ENCODE results near the gene PGAM1.
A peak's percentile ranks its signal among the peaks of the same experiment; 100 is the strongest.
"Not testable (repeated sequence)": the region's sequence is repeated elsewhere in the genome, so short reads cannot be mapped to it uniquely, and the experiment has no call there.

Gene PGAM1

DNA sequence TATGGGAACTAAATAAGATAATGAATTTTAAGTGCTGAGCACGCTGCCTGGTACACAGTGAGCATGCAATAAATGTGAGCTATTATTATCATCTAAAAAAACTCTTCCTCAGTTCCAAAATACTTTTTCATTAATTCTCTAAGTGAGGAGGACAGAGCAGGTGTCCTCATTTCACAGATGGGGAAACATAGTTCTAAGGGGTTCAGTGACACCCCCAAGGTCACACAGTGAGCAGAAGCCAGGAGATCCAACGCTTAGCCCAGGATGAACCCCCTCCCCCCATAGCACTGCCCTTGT lies 18.1 kb upstream of the PGAM1 start:
- no peak for DNase-seq (ENCODE audit: low read depth)

DNA sequence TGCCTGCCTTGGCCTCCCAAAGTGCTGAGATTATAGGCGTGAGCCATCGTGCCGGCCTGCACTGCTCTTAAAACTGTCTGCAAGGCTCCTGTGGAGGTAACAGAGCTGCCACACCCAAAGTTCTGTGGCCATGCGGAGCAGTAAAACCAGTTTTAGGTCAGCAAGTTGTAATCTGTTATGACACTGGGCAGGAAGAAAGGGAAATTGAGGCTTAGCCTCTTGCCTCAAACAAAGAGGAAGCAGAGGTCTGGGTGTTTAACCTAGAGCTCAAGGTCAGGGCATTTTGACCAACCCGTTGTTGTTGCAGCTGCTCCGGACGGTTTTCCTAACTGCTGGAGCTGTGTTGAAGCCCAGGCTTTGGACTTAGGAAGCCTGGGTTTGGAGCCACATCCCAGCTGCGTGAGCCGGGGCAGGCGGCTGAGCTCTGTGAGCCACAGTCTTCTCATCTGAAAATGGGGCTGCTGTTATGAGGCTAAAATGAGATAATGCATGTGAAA lies 17.4 kb upstream of the PGAM1 start:
- DNase-seq (ENCODE audit: low read depth): no peak

DNA sequence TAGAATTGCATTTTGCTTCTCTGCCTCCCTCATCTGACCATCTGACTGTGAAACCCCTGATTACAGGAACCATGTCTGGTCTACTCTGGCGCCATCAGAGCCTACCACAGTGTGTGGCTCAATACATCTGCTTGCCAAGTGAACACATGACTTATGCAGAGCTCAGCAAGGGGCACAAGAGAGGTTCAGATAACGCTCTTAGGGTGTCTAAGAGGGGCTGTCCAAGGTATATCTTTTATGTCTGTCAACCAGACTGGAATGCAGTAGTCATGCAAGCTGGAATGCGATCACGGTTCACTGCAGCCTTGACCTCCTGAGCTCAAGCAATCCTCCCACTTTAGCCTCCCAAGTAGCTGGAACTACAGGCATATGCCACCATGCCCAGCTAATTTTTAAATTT lies 14.6 kb upstream of the PGAM1 start:
- DNase-seq (ENCODE audit: low read depth): no peak

DNA sequence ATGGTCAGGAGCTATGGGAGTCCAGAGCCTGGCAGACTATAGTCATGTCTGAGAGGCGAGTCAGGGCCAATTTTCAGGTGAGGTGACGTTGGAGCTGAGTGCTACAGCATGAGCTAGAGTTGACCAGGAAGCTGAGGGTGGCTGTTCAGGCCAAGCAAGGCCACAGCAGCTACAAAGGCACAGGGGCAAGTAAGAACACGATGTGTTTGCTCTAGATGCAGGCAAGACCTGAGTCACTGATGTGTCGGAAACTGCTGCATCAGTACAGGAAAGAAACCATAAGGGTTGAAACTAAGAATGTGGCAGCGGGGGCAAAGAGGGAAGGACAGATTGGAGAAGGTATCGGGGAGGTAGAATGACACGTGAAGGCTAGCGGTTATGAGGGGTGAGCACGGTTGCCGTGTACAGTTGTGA lies 13.1 kb upstream of the PGAM1 start:
- no peak for DNase-seq (ENCODE audit: low read depth)

DNA sequence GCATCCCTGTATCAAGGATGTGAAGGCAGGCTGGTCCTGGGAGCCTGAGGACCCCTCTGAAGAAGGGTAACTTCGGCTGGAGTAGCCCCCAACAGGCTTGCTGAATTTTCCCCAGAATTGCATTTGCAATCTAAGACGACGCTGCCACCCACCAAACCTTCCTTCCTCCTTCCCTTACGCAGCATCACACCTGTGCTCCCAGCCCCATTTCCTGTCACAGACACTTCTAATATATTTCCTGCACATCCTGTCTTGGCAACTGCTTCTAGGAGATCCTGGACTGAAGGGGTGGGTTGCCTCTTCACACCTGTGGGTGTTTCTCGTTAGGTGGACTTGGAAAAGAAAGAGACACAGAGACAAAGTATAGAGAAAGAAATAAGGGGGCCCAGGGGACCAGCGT lies 9.4 kb upstream of the PGAM1 start:
- DNase-seq (ENCODE audit: low read depth): no peak

DNA sequence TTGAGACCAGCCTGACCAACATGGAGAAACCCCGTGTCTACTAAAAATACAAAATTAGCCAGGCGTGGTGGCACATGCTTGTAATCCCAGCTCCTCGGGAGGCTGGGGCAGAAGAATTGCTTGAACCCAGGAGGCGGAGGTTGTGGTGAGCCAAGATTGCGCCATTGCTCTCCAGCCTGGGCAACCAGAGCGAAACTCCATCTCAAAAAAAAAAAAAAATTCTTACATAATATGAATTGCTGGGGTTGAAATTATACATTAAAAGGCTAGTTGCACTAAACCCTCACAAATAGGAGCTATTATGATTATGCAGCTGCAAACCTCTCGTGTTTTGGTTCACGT lies 2.3 kb upstream of the PGAM1 start:
- not testable (repeated sequence) for DNase-seq (ENCODE audit: low read depth)

DNA sequence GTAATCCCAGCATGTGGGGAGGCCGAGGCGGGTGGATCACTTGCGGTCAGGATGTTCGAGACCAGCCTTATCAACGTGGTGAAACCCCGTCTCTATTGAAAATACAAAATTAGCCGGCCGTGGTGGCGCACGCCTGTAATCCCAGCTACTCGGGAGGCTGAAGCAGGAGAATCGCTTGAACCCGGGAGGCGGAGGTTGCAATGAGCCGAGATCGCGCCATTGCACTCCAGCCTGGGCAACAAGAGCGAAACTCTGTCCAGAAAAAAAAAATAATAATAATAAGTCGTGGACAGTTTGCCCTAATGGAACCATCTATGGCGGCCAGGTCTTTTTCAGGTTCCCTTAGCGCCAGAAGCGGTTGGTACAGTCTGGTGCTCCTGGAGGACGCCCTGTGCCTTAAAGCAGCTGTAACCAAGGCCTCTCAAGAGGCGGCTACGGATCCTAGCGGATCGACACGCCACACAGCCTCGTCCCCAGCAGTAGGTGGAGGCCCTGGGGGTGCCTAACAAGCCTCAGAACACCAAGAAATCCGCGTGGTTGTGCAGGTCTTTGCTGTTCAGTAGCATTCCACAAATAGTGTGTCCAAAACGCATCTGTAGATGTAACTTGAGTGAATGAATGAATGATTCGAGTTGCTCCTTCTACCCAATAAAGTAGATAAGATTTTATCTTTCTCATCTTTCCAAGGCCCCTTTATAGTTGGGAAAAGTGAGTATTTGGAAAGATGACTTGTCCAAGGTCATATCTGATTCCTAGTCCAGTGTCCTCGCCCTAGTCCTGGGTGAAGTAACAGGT lies 982 bp downstream of the PGAM1 start:
- no peak for DNase-seq (ENCODE audit: low read depth)

DNA sequence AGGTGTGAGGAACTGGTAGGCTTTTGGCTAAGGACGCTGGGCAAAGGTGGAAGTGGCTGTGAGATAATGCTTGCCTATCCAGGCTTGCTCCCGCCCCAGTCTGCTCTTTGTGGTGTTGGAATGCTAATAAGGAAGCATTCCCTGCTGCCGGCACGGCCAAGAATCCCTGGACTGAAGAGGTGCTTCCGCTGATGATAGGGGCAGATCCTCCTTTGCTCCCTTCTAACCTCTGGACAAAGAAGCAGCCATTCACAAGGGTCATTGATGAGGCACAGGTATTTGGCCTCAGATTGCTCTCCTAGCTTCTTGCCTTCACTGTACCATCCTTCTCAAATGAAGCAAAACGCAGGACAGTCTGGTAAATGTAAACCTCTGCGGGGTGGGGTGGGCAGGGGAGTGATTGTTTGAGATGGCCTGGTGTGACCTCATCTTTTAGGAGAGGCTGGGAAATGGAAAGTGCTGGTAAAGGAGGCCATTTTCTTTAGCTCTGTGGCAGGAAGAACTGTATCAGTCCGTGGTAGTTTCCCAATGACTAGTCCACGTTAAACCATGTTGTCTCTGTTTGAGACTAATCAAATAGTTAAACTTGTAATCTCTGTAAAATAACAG lies 1.7 kb downstream of the PGAM1 start:
- DNase-seq (ENCODE audit: low read depth): no peak

DNA sequence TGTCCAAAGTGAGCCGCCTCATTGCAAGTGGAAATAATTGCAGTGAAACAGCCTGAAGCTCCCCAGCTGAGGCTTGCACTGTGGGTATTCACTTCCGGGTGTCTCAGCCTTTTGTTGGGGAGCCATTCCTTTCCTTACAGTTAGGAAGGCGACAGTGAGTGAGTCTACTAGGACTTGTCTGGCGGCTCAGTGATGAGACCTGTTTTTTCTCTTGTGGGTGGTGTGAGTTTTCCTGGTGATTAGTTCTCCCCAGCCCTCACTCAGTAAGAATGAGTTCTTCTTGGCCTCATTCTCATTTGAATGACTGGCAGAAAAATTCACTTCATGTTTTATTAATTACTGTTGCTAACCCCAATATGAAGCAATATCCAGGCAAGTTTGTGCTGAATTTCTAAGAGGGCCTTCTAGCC lies 2.6 kb downstream of the PGAM1 start:
- DNase-seq (ENCODE audit: low read depth): no peak

DNA sequence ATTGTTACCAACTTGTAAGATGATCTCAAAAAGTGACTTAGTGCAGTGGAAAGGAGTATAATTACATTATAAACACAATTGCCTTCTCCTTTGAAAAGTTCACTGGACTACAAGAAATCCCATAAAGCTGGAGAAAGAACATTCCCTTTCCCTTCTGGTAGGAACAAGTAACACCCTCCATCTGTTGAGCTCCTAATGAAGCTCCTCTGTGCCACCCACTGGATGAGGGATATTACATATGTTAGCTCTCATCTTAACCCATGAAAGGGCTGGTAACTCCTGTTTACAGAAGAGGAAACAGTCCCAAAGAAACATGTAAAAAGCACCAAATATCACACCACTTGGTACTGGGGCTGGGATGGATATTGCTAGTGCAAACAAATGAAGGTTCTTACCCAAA lies 8.1 kb downstream of the PGAM1 start:
- no peak for DNase-seq (ENCODE audit: low read depth)

DNA sequence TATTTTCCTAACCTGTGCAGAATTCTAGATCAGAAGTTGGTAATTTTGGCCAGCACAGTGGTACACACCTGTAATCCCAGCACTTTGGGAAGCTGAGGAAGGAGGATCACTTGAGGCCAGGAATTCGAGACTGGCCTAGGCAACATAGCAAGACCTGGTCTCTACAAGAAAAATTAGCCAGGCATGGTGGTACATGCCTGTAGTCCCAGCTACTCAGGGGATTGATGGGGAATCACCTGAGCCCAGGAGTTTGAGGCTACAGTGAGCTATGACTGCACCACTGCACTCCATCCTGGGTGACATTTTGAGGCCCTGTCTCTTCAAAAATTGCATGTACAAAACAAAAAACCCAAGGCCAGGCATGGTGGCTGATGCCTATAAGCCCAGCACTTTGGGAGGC lies 8.6 kb downstream of the PGAM1 start:
- DNase-seq (ENCODE audit: low read depth): no peak

DNA sequence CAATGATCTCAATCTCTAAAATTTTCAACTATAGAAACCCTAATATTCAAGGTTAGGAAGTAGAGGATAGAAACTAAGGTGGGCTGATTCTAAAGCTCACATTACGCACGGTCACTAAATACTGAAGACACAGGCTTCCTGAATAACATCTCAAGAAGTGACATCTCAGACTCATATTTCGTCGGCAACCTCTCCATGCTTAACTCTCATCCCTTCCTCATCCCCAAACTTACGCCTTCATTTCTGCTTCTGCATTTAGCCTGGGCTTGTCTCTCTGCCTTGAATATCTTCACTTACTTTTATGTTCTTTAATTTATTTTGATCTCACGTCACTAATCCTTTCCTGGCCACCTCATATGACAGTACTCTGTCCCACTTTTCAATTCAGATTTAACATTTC lies 9.2 kb downstream of the PGAM1 start:
- DNase-seq (ENCODE audit: low read depth): no peak

DNA sequence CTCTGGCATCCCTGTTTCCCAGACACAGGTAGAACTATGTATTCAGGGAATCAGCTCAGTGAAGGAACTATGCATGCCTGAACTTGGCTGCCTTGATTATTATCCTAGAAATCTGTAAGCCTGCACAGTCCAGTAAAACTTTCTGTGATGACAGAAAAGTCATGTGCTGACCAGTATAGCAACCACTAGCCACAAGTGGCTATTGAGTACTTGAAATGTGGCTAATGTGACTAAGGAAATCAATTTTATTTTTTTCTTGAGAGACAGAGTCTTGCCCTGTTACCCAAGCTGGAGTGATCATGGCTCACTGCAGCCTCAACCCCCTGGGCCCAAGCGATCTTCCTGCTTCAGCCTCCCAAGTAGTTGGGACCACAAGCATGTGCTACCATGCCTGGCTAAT lies 16.3 kb downstream of the PGAM1 start:
- DNase-seq (ENCODE audit: low read depth): no peak

DNA sequence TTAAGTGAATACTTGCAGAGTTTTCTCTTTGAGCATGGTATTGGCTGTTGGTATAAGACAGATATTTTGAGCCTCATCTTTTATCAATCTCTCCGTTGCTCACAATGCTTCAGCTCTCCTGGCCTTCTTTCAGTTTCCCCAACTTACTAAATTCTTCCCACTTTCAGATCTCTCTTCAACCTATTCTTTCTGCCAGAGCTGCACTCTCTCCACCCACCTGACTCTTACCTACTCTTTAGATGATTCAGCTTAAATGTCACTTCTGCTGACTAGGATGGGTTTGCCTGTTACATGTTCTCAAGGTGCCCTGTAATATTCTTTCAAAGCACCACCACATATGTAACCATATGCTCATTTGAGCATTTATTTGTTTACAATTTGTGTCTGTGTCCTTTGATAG lies 18.2 kb downstream of the PGAM1 start:
- DNase-seq (ENCODE audit: low read depth): no peak

DNA sequence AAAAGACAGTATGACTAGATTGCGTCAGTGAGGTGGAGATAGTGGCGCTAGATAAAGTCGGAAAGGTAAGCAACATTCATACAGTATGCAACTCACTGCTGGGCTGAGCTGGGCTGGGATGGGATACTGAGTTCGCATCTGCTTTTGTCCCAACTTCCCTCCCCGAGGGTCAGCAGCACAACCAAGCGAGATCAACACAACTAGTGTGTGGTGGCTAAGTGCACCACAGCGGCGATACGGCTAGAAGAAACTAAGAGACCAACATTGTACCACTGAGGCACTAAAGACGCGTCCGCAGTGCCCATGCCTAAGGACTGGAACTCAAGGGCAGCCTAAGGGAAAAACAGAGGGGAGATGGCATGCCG lies 19.3 kb downstream of the PGAM1 start:
- no peak for DNase-seq (ENCODE audit: low read depth)

DNA sequence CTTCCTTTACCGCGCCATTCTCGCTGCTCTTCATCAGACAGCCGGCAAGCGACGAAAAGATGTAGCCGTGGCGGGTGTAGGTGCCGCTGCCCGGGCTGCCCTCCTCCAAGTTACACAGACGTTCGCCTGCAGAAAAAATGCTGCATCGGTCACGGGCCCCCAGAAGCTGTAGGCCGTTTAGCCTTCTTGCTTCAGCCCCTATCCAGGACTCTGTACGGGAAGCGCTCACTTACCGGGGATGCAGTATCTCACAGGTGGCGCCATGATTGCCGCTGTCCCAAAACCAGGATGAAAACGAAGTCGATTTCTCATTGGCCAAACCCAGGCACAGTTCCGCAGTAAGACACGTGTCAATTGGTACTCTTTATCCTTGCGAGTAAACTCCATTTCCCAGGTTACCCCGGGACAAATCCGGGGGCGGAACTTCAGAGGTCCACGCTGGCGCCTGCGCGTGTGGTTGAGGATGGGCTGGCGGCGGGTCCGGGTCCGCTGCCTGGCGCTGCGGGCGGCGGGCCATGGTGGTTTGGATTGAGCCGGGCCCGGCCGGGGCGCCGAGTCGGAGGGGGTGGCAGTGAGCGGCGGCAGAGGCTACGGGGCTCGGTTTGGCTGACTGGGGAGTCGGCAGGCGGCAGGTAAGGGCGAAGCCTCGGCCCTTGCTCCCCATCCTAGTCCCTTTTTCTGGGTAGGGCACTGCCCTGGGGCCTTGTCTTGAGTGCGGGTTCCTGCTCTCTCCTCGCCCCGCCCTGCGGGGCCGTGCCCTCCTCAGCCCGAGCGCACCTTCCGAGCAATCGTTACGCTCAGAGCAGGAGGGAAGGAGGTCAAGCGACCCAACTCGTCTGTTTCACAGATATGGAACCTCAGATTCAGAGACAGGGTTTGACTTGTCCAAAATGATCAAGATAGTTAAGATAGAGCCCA lies 20.0 kb downstream of the PGAM1 start, which contains the start of the genes EXOSC1 and ZDHHC16:
EXOSC1 (minus strand) TSS at position 285 of the 918 bp plus-strand sequence; CDS start at position 264, 21 bp downstream.
ZDHHC16 (plus strand) TSS at position 454 of the 918 bp plus-strand sequence. CDS start 5,501 bp downstream, outside the sequence.
- DNase-seq (ENCODE audit: low read depth): peak; percentile 80

DNA sequence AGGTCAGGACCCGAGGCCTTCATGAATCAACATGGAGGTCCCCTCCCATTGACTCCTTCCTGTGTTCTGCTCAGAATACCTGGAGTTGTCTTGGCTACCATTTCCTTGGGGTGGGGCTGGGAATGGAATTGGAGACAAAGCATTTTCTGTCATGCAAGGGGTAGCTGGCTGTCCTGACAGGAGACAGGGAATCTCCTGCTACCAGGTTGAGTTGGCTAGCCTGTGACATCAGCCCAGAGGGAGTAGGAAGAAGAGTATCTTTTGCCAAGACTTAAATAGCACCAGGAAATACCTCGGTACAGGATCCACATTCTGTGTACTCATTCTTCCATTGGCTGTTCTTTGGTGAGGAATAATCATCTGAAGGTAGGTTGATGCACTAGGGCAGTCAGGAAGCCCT lies 24.8 kb downstream of the PGAM1 start:
- DNase-seq (ENCODE audit: low read depth): no peak

DNA sequence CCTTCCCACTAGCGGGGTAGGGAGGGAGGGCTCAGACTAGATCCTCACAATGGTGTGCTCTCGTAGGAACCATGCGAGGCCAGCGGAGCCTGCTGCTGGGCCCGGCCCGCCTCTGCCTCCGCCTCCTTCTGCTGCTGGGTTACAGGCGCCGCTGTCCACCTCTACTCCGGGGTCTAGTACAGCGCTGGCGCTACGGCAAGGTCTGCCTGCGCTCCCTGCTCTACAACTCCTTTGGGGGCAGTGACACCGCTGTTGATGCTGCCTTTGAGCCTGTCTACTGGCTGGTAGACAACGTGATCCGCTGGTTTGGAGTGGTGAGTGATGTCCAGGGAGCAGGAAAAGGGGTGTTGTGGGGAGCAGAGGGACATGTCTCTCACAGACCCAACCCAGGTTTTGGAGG lies 25.6 kb downstream of the PGAM1 start:
- no peak for DNase-seq (ENCODE audit: low read depth)

DNA sequence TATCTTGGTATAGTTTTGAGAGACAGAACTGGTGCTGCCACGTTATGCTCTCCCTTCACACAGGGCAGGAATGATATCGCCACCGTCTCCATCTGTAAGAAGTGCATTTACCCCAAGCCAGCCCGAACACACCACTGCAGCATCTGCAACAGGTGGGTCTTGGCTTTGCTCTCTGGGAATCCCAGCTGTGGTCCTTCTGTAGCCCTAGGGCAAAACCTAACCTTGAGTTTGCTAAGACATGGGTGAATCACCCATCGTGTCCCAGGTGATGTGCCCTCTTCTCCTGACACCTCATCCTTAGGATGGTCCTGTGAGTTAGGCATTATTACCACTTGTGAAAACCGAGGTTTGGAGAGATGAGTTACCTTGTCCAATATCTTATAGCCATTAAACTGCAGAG lies 26.4 kb downstream of the PGAM1 start:
- no peak for DNase-seq (ENCODE audit: low read depth)

DNA sequence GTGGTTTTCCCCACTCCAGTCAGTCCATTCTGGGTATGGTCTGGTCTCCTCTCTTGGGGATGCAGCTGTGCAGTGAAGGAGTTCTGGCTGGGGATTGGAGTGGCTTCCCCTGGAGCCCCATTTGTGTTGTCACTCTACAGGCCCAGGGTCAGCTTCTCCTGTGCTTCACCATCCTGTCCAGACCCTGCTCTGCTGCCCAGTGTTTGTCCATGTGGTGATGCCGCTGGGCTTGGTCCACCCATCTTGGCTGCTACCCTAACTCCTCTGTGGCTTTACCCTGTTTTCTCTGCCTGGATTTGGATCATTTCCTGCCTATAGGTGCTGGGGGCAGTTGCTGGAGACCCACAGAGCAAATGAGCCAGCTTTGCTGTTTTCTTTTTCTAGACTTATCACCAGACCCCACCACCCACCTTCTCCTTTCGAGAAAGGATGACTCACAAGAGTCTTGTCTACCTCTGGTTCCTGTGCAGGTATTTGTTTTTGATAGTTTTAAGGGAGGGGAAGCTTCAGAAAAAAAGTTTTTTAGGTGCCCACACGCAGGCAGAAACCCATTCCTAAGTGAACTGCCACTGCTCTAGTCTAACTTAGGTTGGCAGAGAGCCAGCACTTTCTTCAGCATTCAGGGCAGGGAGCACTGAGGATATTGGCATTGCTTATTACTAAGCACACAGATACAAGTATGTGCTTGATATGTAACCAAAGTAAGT lies 28.5 kb downstream of the PGAM1 start:
- DNase-seq (ENCODE audit: low read depth): no peak

DNA sequence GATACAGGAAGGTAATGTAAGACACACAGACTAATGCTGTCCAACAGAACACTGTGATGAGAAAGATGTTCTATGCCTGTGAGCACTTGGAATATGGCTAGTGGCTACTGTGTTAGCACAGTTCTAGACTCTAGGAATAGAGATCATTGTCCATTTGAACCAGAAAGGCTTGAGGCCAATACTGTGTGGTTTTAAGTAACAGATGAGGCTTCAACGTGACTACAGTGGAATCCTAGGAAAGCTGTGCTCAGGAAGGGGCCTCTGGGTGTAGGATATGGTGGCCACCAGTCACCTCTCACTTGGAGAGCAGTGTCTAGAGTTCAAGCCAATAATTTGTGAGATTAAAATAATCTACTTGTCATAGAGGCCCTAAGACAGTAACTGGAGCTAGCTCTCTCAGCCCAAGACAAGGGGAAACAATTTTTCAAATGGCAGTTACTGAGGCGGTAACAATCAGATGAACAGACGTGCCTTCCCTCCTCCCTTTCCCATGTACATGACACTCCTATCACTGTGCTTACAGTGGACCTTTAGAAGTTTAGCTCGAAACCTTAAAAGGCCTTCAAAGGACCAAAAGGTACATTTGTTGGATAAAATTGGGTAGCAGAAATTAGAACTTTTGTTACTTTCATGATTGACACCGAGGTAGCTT lies 30.2 kb downstream of the PGAM1 start:
- DNase-seq (ENCODE audit: low read depth): no peak

DNA sequence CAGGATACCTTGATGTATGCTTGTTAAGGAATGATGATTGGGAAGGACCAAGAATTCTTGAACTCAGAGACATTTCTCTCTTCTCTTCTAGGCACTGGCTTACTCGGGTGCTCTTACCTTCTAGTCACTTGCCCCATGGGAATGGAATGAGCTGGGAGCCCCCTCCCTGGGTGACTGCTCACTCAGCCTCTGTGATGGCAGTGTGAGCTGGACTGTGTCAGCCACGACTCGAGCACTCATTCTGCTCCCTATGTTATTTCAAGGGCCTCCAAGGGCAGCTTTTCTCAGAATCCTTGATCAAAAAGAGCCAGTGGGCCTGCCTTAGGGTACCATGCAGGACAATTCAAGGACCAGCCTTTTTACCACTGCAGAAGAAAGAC lies 30.7 kb downstream of the PGAM1 start:
- no peak for DNase-seq (ENCODE audit: low read depth)
